HG02840 (cell line): ENCODE results near the gene HTR7.
"Not testable (repeated sequence)": the region's sequence is repeated elsewhere in the genome, so short reads cannot be mapped to it uniquely, and the experiment has no call there.

Experiments used
- ATAC-seq: cut with Tn5 transposase; IDR thresholded peaks from one replicate; pipeline ENCODE4 v1.9.1; 2021; ENCODE audit warnings: mild to moderate bottlenecking, moderate library complexity, moderate number of reproducible peaks; ENCODE audit not compliant: unreplicated experiment, low FRiP score

The HTR7 gene

DNA sequence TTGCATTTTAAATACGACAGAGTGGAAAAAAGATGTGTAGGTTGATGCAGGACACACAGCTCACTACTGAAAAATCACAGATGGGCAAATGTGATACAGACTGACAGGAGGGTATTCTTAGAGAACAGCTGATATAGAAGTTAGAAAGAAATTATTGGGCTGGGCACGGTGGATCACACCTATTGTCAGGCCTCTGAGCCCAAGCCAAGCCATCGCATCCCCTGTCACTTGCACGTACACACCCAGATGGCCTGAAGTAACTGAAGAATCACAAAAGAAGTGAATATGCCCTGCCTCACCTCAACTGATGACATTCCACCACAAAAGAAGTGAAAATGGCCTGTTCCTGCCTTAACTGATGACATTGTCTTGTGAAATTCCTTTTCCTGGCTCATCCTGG lies 50.7 kb downstream of the HTR7 start:
- ATAC-seq, result not testable (repeated sequence)

GRCh38 chr10:90806677-90807076 lies 51.2 kb downstream of the HTR7 start:
- no peak for ATAC-seq

DNA sequence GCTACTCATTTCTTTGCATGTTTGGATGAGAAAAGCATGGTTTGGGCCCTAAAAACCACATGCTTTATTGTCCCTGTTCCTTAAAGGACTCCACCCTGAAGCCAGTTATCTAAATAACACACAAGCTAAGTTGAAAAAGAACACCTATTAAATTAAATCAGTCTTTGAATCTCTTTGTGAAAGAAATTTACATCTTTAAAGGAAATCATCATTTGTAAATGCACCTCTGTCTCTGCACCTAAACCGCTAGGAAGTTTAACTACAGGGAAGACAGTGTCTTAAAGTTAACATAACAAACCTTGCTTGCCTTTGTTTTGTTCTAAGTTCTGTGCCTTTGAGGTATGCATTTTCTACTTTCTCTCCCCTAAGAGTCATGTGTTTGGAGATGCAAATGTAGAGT lies 52.6 kb downstream of the HTR7 start:
- no peak for ATAC-seq

DNA sequence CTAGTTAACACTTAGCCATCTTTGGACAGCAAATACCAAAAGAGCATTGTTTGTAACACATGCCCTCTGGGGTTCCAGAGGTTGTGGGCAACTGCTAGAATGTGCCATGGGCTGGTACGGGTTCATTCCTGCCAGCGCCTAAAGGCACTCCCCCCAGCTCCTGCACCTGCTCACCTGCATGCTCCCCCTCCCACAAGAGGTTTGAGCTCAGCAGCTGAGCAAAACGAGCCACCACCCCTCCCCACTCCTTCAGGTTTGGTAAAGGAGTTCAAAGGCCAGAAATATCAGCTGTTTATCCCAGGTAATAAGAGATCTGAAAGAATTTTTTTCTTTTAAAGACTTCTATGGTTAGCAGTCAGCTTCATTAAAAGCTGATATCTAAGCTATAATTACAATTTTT lies 53.5 kb downstream of the HTR7 start:
- no peak for ATAC-seq

DNA sequence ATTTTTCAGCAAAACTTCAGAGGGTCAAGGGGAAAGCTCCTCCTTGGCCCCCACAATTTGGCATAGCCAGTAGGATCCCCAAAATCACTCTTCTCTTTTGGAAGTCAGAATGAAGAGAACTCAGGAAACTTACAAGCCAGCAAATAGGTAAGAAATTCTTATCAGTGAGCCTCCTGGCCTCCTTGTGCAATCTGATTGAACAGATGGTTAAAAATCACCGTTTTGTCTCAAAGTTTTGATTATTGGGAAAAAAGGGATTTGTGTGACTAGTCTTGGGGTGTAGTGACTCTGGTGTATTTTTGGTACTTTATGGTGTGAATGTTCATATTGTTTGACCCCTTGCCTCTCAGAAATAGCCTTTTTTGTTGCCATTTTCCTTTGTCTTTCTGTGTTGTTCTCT lies 56.2 kb downstream of the HTR7 start:
- no peak for ATAC-seq

DNA sequence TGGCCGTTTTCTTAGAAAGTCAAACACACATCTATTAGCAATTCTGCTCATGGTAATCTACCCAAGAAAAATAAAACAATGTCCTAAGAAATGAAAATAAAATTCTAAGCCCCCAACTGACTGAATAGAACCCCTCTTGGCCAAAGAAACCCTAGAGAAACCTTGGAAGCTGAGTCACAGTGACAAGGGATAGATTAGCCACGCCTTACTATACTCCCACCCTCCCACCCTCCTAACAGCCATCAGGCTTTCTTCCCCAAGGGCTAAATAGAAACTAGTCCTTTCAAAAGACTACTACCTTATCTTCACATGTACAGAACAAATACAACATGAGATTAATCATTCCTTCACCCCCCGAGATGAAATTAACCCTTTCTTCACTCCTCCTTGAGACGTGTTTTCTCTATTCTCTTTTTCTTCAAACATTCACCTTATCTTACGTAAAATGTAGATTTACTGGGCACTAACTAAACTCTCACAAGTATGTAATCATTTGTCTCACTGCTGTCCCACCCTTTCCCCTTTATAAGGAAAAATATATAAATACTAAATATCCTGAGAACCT lies 57.5 kb downstream of the HTR7 start:
- ATAC-seq, result no peak

- ATAC-seq, result no peak
Measured at GRCh38 chr10:90799172-90799571, 58.7 kb downstream of the HTR7 start.

DNA sequence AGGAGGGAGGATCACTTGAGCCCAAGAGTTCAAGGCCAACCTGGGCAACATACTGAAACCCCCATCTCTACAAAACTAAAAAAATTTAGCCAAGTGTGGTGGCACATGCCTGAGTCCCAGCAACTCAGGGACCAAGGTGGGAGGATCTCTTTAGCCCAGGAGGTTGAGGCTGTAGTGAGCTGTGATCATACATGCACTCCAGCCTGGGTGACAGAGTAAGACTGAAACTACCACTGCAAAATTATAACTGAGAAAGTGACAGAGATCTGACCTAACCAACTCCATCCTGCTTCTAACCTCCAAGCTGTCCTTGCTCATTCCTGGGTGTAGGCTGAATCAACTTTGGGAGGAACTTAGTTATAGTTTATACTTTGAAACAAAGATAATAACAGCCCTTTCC lies 59.4 kb downstream of the HTR7 start:
- ATAC-seq, result no peak

DNA sequence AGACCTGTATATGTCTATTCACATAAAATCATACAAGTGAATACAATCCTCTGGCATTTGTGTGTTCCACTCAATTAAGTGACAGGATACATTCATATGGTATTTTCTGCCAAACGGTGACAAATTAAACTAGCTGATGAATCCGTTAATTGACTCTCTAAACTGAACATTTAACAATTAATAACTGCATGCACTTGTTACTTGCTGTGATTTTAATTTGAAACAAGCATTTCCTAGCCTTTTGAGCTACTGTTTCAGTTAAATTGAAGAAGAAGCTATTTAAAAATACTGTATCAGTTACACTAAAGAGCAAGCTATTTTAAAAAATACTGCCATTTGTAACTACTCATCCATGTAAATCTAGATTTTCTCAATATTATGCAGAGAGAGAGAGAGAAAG lies 67.4 kb downstream of the HTR7 start:
- no peak for ATAC-seq

- no peak for ATAC-seq
Measured at GRCh38 chr10:90788968-90789367, 68.9 kb downstream of the HTR7 start.

- no peak for ATAC-seq
Measured at GRCh38 chr10:90788199-90788491, 69.7 kb downstream of the HTR7 start.

GRCh38 chr10:90787393-90788198 lies 70.2 kb downstream of the HTR7 start:
- no peak for ATAC-seq

GRCh38 chr10:90785782-90786181 lies 72.1 kb downstream of the HTR7 start:
- ATAC-seq, result no peak

GRCh38 chr10:90784771-90785170 lies 73.1 kb downstream of the HTR7 start:
- ATAC-seq, result no peak

DNA sequence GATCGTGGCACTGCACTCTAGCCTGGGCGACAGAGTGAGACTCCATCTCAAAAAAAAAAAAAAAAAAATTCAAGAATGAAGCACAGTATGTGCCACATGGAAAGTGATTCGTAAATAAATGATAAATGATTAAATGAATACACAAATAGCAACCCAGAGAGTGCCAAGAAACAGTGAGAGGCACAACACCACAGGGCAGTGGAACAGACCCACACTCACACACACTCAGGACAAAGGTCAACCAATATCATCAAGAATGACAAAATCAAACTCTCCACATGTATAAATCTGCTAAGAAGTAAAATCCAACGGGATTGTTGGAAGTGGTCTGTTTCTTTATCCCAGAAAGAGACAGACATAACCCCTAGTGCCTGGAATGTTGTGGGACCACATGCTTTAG lies 77.4 kb downstream of the HTR7 start:
- ATAC-seq, result no peak

- ATAC-seq, result no peak
Measured at GRCh38 chr10:90779548-90779947, 78.3 kb downstream of the HTR7 start.

GRCh38 chr10:90777621-90778020 lies 80.2 kb downstream of the HTR7 start:
- ATAC-seq, result no peak

DNA sequence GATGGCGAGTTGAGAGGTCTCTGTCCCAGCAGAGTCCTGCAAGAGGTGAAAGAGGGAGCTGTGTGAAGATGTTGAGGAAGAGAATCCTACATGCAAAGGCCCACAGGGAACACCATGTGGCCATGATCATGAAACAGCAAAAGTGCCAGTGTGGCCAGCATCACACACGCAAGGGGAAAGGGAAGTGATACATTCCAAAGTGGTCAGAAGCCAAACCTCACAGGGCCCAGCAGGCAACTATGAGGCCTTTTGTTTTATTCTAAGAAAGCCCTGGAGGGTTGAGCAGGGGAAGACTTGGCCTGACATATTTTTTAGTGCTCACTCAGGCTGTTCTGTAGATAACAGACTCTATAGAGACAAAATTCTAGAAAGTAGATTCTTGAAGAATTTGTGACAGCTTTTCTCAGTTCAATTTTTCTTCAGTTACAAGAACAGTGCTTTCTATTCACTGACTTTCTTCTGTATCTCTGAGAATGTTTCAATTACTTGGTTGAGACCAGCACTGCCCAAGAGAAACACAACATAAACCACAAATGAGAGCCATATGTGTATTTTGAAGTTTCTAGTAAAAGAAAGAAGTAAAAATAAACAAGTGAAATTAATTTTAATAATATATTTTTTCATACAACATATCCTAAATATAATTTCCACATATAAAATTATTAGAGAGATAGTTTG lies 82.3 kb downstream of the HTR7 start:
- ATAC-seq, result no peak

GRCh38 chr10:90769946-90770841 lies 87.6 kb downstream of the HTR7 start:
- ATAC-seq, result no peak

- no peak for ATAC-seq
Measured at GRCh38 chr10:90751107-90751997, 106.5 kb downstream of the HTR7 start.
